Sigmoid colon (tissue), 4 donors: ENCODE measurements around the gene CNIH3.

Experiments
- EP300 ChIP-seq, 4 donors: sonication (generic); formaldehyde crosslinking; IDR thresholded peaks; one replicate each; pipeline ENCODE4 v1.6.1; 2017; ENCODE audit warnings: antibody characterized with exemption in 4 of 4
- POLR2A ChIP-seq, 2 donors: fragments of 450-650 bp; IDR thresholded peaks; one replicate each; pipeline ENCODE4 v1.6.1; 2016; ENCODE audit warnings: antibody characterized with exemption in 2 of 2, mild to moderate bottlenecking in 2 of 2, moderate library complexity in 2 of 2
- TF ChIP-seq, protein P1 (sequence below), 4 experiments: fragments of 450-650 bp in 3 of 4; fragments of 200-600 bp in 1 of 4; IDR thresholded peaks; one replicate each; pipeline ENCODE4 v1.5.1; 2016 to 2019; ENCODE audit warnings: antibody characterized with exemption in 4 of 4, mild to moderate bottlenecking in 3 of 4, moderate library complexity in 2 of 4

DNA sequence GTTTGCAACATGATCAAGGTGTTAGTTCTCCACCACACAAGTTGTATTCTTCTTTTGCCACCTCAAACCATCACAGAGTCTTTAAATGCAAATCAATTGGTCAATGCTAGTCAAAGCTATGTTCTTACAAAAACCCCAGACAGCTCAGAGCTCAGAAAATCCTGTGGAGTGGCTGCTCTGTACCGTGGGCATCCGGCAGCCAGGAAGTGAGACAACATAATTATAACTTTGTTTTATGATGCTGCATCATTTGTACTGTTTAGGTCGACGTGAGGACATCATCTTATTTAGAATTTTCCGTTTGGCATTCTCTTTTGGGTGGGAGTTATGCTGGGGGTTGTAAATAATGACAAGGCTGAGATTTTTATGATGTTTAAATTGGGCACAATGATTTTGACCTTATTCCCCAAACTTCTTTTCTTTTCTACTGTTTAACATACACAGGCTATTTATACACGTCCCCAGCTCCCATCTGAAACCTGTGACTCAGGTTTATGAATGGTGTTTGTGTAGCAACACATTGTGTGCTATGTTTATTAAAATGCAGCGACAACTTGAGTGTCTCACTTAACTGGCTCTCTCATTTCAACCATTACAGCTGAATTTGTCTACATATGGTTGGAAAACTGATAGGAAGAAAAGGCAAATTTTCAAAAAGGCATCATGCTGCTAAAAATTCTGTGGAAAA is 124.0 kb downstream of the CNIH3 start:
- TF ChIP-seq POLR2A (IDR thresholded peaks at IDR 0.05) (no peak), EP300 (IDR thresholded peaks at IDR 0.05) (no peak)
- TF ChIP-seq, protein P1, sequence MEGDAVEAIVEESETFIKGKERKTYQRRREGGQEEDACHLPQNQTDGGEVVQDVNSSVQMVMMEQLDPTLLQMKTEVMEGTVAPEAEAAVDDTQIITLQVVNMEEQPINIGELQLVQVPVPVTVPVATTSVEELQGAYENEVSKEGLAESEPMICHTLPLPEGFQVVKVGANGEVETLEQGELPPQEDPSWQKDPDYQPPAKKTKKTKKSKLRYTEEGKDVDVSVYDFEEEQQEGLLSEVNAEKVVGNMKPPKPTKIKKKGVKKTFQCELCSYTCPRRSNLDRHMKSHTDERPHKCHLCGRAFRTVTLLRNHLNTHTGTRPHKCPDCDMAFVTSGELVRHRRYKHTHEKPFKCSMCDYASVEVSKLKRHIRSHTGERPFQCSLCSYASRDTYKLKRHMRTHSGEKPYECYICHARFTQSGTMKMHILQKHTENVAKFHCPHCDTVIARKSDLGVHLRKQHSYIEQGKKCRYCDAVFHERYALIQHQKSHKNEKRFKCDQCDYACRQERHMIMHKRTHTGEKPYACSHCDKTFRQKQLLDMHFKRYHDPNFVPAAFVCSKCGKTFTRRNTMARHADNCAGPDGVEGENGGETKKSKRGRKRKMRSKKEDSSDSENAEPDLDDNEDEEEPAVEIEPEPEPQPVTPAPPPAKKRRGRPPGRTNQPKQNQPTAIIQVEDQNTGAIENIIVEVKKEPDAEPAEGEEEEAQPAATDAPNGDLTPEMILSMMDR (IDR thresholded peaks at IDR 0.05) = no peak
